Naive thymus-derived CD4-positive, alpha-beta T cell (primary cell): ENCODE data around the gene NR1D2. TPM values are rescaled to one million over a fixed set of nuclear protein-coding genes. Genes with fewer than 3 reads are reported as not detected.

Experiments
- ATAC-seq: fragments of 150-1000 bp; cut with Tn5 transposase; 2 replicates; pipeline ENCODE4 v1.10.0; 2021; ENCODE audit warnings: mild to moderate bottlenecking, moderate library complexity
- CTCF ChIA-PET: fragments of 350-600 bp; sonication (Branson Sonifier 250); formaldehyde crosslinking; loops from one replicate; lab custom pipeline; 2021; ENCODE audit warnings: antibody characterized with exemption; lab: Charles Lee
- POLR2A ChIA-PET: fragments of 350-600 bp; sonication (Branson Sonifier 250); formaldehyde crosslinking; loops from one replicate; lab custom pipeline; 2021; ENCODE audit warnings: antibody characterized with exemption, inconsistent platforms; lab: Charles Lee
- DNase-seq, 9 donors: peaks; one replicate each; pipeline versions ENCODE4 v3.0.0 to v3.0.0-alpha.2; 2020 to 2022; ENCODE audit warnings: mixed read lengths in 1 of 9
- H3K27ac ChIP-seq: one replicate; pipeline ENCODE4 v1.7.0; 2013; ENCODE audit warnings: mild to moderate bottlenecking, low read depth, low read length, moderate library complexity
- H3K27me3 ChIP-seq, 2 donors: one replicate each; pipeline ENCODE4 v1.7.0; 2013; ENCODE audit warnings: low read length in 2 of 2, mild to moderate bottlenecking in 2 of 2, moderate library complexity in 2 of 2; ENCODE audit not compliant: control insufficient read depth in 2 of 2, insufficient read depth in 2 of 2
- H3K36me3 ChIP-seq, 3 experiments: 1 replicate in 2 of 3; 2 replicates in 1 of 3; pipeline ENCODE4 v1.7.0; 2013; ENCODE audit warnings: low read length in 3 of 3, mild to moderate bottlenecking in 3 of 3, moderate library complexity in 1 of 3; ENCODE audit not compliant: insufficient read depth in 3 of 3, control insufficient read depth in 2 of 3
- H3K4me1 ChIP-seq, 2 donors: one replicate each; pipeline ENCODE4 v1.7.0; 2013; ENCODE audit warnings: low read length in 2 of 2, mild to moderate bottlenecking in 2 of 2, moderate library complexity in 1 of 2; ENCODE audit not compliant: control insufficient read depth in 2 of 2, insufficient read depth in 2 of 2
- H3K4me3 ChIP-seq: 2 replicates; pipeline ENCODE4 v1.7.0; 2013; ENCODE audit warnings: mild to moderate bottlenecking, low read length
- H3K9me3 ChIP-seq, 3 experiments: 1 replicate in 2 of 3; 2 replicates in 1 of 3; pipeline ENCODE4 v1.7.0; 2013; ENCODE audit warnings: low read length in 3 of 3; ENCODE audit not compliant: control insufficient read depth in 2 of 3
- H3K27ac Mint-ChIP-seq, 9 donors: one replicate each; pipeline ENCODE4 v1.8.0; 2020 to 2022; ENCODE audit warnings: mixed read lengths in 9 of 9, mild to moderate bottlenecking in 8 of 9, moderate library complexity in 5 of 9, inconsistent platforms in 2 of 9
- H3K27me3 Mint-ChIP-seq, 5 donors: one replicate each; pipeline ENCODE4 v1.8.0; 2021 to 2022; ENCODE audit warnings: mixed read lengths in 5 of 5, mild to moderate bottlenecking in 1 of 5
- H3K36me3 Mint-ChIP-seq, 5 donors: one replicate each; pipeline ENCODE4 v1.8.0; 2020 to 2022; ENCODE audit warnings: mixed read lengths in 5 of 5, mild to moderate bottlenecking in 3 of 5, inconsistent platforms in 1 of 5
- H3K4me1 Mint-ChIP-seq, 7 donors: one replicate each; pipeline ENCODE4 v1.8.0; 2020 to 2022; ENCODE audit warnings: mixed read lengths in 7 of 7, mild to moderate bottlenecking in 3 of 7, inconsistent platforms in 1 of 7
- H3K4me3 Mint-ChIP-seq, 10 donors: one replicate each; pipeline ENCODE4 v1.8.0; 2020 to 2022; ENCODE audit warnings: mild to moderate bottlenecking in 10 of 10, mixed read lengths in 10 of 10, moderate library complexity in 6 of 10, inconsistent platforms in 2 of 10
- H3K9me3 Mint-ChIP-seq, 11 donors: one replicate each; pipeline ENCODE4 v1.8.0; 2020 to 2022; ENCODE audit warnings: mixed read lengths in 11 of 11, mild to moderate bottlenecking in 4 of 11, inconsistent platforms in 1 of 11, moderate library complexity in 1 of 11
- intact Hi-C, 2 donors: fragments of 100-400 bp; cut with micrococcal nuclease; formaldehyde crosslinking; loops; one replicate each; pipeline ENCODE4 v1.15.1; 2023
- polyA plus RNA-seq, 2 donors: library from polyadenylated mRNA; unstranded; fragments of 300-500 nt; fragmentation: Illumina TruSeq; gene quantifications; one replicate each; pipeline ENCODE4 v1.2.3, GENCODE V29; 2021
- total RNA-seq, 6 experiments: library from RNA in 5 of 6; stranded (reverse) in 5 of 6; gene quantifications; 1 replicate in 5 of 6; 2 replicates in 1 of 6; pipeline ENCODE4 v1.2.3 and lab custom pipeline; 2021 to 2026

Gene NR1D2
- total and polyA plus RNA-seq, 7 experiments from 2014 or later = 6.7 to 97.7 (median 53.0) TPM

- no peaks in the 10 kb centered on the region for H3K4me1 ChIP-seq
- H3K27me3 Mint-ChIP-seq = peaks cover 0 to 46% (median 0%) of the 10 kb centered on the region in 5 donors
- ATAC-seq (no peak), DNase-seq (no peak)
- H3K4me3 ChIP-seq = no peak overlapping the region
- no peaks in the 10 kb centered on the region for H3K27me3 ChIP-seq
- H3K27ac ChIP-seq = no peak overlapping the region
- intact Hi-C loops = no loop called here
- no peaks in the 10 kb centered on the region for H3K4me1 Mint-ChIP-seq
- H3K9me3 Mint-ChIP-seq = peaks cover 0 to 7% (median 0%) of the 10 kb centered on the region in 11 donors
- ChIA-PET POLR2A (no interaction called here), CTCF (interaction anchor here (1.0 kb wide), 1 partner anchor 10 kb away, joined by 4 read pairs; no protein-coding TSS in a partner anchor)
- H3K36me3 Mint-ChIP-seq = peaks cover 0 to 8% (median 0%) of the 10 kb centered on the region in 5 donors
- H3K4me3 Mint-ChIP-seq = no peak overlapping the region
- H3K27ac Mint-ChIP-seq = no peak overlapping the region
- H3K36me3 ChIP-seq = no peaks in the 10 kb centered on the region
- H3K9me3 ChIP-seq = no peaks in the 10 kb centered on the region
Measured at GRCh38 chr3:23937296-23937695, 7.8 kb upstream of the NR1D2 start.

GRCh38 chr3:23938688-23939087 lies 6.4 kb upstream of the NR1D2 start:
- Mint-ChIP-seq H3K27ac (no peak overlapping the region), H3K36me3 (peaks cover 0 to 8% (median 0%) of the 10 kb centered on the region in 5 donors), H3K9me3 (peaks cover 0 to 7% (median 0%) of the 10 kb centered on the region in 11 donors), H3K27me3 (peaks cover 0 to 55% (median 0%) of the 10 kb centered on the region in 5 donors), H3K4me1 (peaks cover 0 to 3% (median 2%) of the 10 kb centered on the region in 7 donors), H3K4me3 (no peak overlapping the region)
- Histone ChIP-seq H3K4me3 (no peak overlapping the region), H3K4me1 (no peaks in the 10 kb centered on the region), H3K27me3 (no peaks in the 10 kb centered on the region), H3K27ac (no peak overlapping the region), H3K9me3 (no peaks in the 10 kb centered on the region), H3K36me3 (no peaks in the 10 kb centered on the region)
- intact Hi-C loops = no loop called here
- ATAC-seq (no peak), DNase-seq (no peak)
- ChIA-PET CTCF (no interaction called here), POLR2A (no interaction called here)

DNA sequence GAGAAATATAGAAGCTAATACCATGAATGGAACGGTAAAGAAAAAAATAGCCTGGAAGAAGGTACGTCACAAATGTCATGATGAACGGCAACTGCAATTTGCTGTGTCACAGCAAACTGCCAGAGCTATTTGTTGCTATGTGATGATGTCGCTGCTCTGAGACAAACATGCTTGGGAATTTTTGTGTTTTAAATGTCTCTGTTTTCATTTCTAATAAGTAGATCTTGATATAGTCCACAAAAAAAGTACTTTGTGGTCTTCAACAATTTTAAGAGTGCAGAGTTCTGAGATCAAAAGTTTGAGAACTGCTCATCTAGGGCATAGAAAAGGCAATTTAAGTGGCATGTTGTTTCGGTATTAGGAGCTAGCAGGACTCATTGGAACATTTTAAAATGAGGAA lies 4.3 kb upstream of the NR1D2 start:
- H3K27ac ChIP-seq = no peak overlapping the region
- H3K36me3 ChIP-seq = no peaks in the 10 kb centered on the region
- peaks cover 0 to 7% (median 0%) of the 10 kb centered on the region in 11 donors for H3K9me3 Mint-ChIP-seq
- intact Hi-C loops = loop anchor here (10.0 kb wide), 2 partner anchors 736 to 1724 kb away; partner anchors contain the start of genes TOP2B (in 1 of the 2) and UBE2E2 (in 1 of the 2)
- DNase-seq (no peak), ATAC-seq (no peak)
- peaks cover 0 to 56% (median 0%) of the 10 kb centered on the region in 5 donors for H3K27me3 Mint-ChIP-seq
- no peak overlapping the region for H3K4me3 Mint-ChIP-seq
- no peak overlapping the region for H3K4me3 ChIP-seq
- POLR2A ChIA-PET = interaction anchor here (5.3 kb wide), 1 partner anchor 22 kb away, joined by 86 read pairs; the partner anchor contains the start of genes NKIRAS1 and RPL15
- CTCF ChIA-PET = no interaction called here
- no peaks in the 10 kb centered on the region for H3K4me1 ChIP-seq
- no peaks in the 10 kb centered on the region for H3K27me3 ChIP-seq
- H3K27ac Mint-ChIP-seq = no peak overlapping the region
- peaks cover 7 to 12% (median 12%) of the 10 kb centered on the region in 7 donors for H3K4me1 Mint-ChIP-seq
- H3K9me3 ChIP-seq = no peaks in the 10 kb centered on the region
- peaks cover 0 to 5% (median 0%) of the 10 kb centered on the region in 5 donors for H3K36me3 Mint-ChIP-seq

- ATAC-seq (no peak), DNase-seq (no peak)
- CTCF ChIA-PET = no interaction called here
- Histone ChIP-seq H3K36me3 (no peaks in the 10 kb centered on the region), H3K4me3 (no peak overlapping the region), H3K4me1 (peaks cover 0 to under 1% of the 10 kb centered on the region in 2 donors), H3K27me3 (no peaks in the 10 kb centered on the region), H3K9me3 (no peaks in the 10 kb centered on the region), H3K27ac (no peak overlapping the region)
- POLR2A ChIA-PET = interaction anchor here (5.3 kb wide), 1 partner anchor 23 kb away, joined by 86 read pairs; the partner anchor contains the start of genes NKIRAS1 and RPL15
- H3K4me1 Mint-ChIP-seq = peaks cover 7 to 14% (median 12%) of the 10 kb centered on the region in 7 donors
- H3K9me3 Mint-ChIP-seq = peaks cover 0 to 7% (median 0%) of the 10 kb centered on the region in 11 donors
- H3K27me3 Mint-ChIP-seq = peaks cover 0 to 53% (median 0%) of the 10 kb centered on the region in 5 donors
- no peak overlapping the region for H3K27ac Mint-ChIP-seq
- intact Hi-C loops = loop anchor here (10.0 kb wide), 2 partner anchors 737 to 1723 kb away; partner anchors contain the start of genes TOP2B (in 1 of the 2) and UBE2E2 (in 1 of the 2)
- peaks cover 0 to 5% (median 0%) of the 10 kb centered on the region in 5 donors for H3K36me3 Mint-ChIP-seq
- H3K4me3 Mint-ChIP-seq = no peak overlapping the region
Measured at GRCh38 chr3:23941440-23941839, 3.6 kb upstream of the NR1D2 start.

DNA sequence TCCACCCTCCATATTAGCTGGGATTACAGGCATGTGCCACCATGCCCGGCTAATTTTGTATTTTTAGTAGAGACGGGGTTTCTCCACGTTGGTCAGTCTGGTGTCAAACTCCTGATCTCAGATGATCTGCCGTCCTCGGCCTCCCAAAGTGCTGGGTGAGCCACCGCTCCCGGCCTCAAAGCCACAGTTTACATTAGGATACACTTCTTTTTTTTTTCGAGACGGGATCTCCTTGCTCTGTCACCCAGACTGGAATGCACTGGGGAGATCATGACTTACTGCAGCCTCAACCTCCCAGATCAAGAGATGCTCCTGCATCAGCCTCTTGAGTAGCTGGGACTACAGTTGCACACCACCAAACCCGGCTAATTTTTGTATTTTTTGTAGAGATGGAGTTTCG lies 2.5 kb upstream of the NR1D2 start:
- Histone ChIP-seq H3K36me3 (no peaks in the 10 kb centered on the region), H3K9me3 (no peaks in the 10 kb centered on the region), H3K4me1 (peaks cover 7 to 11% of the 10 kb centered on the region in 2 donors), H3K27ac (no peak overlapping the region), H3K27me3 (no peaks in the 10 kb centered on the region), H3K4me3 (no peak overlapping the region)
- H3K4me3 Mint-ChIP-seq = no peak overlapping the region
- intact Hi-C loops = loop anchor here (10.0 kb wide), 2 partner anchors 738 to 1722 kb away; partner anchors contain the start of genes TOP2B (in 1 of the 2) and UBE2E2 (in 1 of the 2)
- H3K4me1 Mint-ChIP-seq = peaks cover 11 to 25% (median 18%) of the 10 kb centered on the region in 7 donors
- no peak for DNase-seq
- peaks cover 0 to 50% (median 0%) of the 10 kb centered on the region in 5 donors for H3K27me3 Mint-ChIP-seq
- CTCF ChIA-PET = no interaction called here
- POLR2A ChIA-PET = interaction anchor here (5.3 kb wide), 1 partner anchor 24 kb away, joined by 86 read pairs; the partner anchor contains the start of genes NKIRAS1 and RPL15
- H3K36me3 Mint-ChIP-seq = peaks cover 0 to 5% (median 0%) of the 10 kb centered on the region in 5 donors
- peak overlapping the region in 2 of 9 donors; percentile 12 to 57 for H3K27ac Mint-ChIP-seq
- ATAC-seq = no peak
- H3K9me3 Mint-ChIP-seq = peaks cover 0 to 7% (median 0%) of the 10 kb centered on the region in 11 donors

- CTCF ChIA-PET = interaction anchor here (1.1 kb wide), 1 partner anchor 28 kb away, joined by 3 read pairs; the partner anchor contains the start of genes NKIRAS1 and RPL15
- Histone ChIP-seq H3K4me1 (peaks cover 14 to 18% of the 10 kb centered on the region in 2 donors), H3K36me3 (no peaks in the 10 kb centered on the region), H3K4me3 (peak overlapping the region; percentile 13), H3K27me3 (no peaks in the 10 kb centered on the region), H3K9me3 (no peaks in the 10 kb centered on the region), H3K27ac (peak overlapping the region; percentile 81)
- intact Hi-C loops = loop anchor here (2.0 to 10.0 kb wide), 3 partner anchors 739 to 1839 kb away; partner anchors contain the start of genes NGLY1 (in 1 of the 2), TOP2B (in 1 of the 2) and UBE2E2 (in 1 of the 2)
- no peak for ATAC-seq
- Mint-ChIP-seq H3K9me3 (peaks cover 0 to 1% (median 0%) of the 10 kb centered on the region in 11 donors), H3K36me3 (peaks cover 0 to 5% (median 3%) of the 10 kb centered on the region in 5 donors), H3K4me1 (peaks cover 14 to 42% (median 28%) of the 10 kb centered on the region in 7 donors), H3K4me3 (peak overlapping the region; percentile 66 to 91 (median 86)), H3K27ac (peak overlapping the region; percentile 74 to 95 (median 89)), H3K27me3 (peaks cover 0 to 45% (median 0%) of the 10 kb centered on the region in 5 donors)
- POLR2A ChIA-PET = interaction anchor here (0.8 to 5.3 kb wide), 2 partner anchors 20 to 25 kb away, joined by 3 to 86 read pairs; partner anchors contain the start of genes NKIRAS1 and RPL15
- peak in 4 of 9 donors; percentile 11 to 33 (median 24) for DNase-seq
Measured at GRCh38 chr3:23944007-23944783, 891 bp upstream of the NR1D2 start.
